Measurements from ENCODE around the gene ZSWIM5. TPM values are rescaled to one million over a fixed set of nuclear protein-coding genes. Genes with fewer than 3 reads are reported as not detected.
"Not testable (repeated sequence)": the region's sequence is repeated elsewhere in the genome, so short reads cannot be mapped to it uniquely, and the experiment has no call there.

Gene ZSWIM5
- total and polyA plus RNA-seq, 7 experiments from 2014 or later = 0.17 to 3.6 (median 2.0) TPM

- H3K9me3 Mint-ChIP-seq = peaks cover 0 to 2% (median 0%) of the 10 kb centered on the region in 11 donors
- H3K27me3 Mint-ChIP-seq = peaks cover 0 to 4% (median 0%) of the 10 kb centered on the region in 5 donors
- Histone ChIP-seq H3K27me3 (ENCODE audit: control insufficient read depth in 2 of 2, insufficient read depth in 2 of 2, low read length in 2 of 2) (no peaks in the 10 kb centered on the region), H3K27ac (ENCODE audit: low read depth, low read length) (no peak overlapping the region), H3K36me3 (ENCODE audit: control insufficient read depth in 2 of 3, insufficient read depth in 3 of 3, low read length in 3 of 3) (no peaks in the 10 kb centered on the region), H3K9me3 (ENCODE audit: control insufficient read depth in 2 of 3, low read length in 3 of 3) (no peaks in the 10 kb centered on the region), H3K4me1 (ENCODE audit: control insufficient read depth in 2 of 2, insufficient read depth in 2 of 2, low read length in 2 of 2) (peaks cover 19 to 20% of the 10 kb centered on the region in 2 donors), H3K4me3 (ENCODE audit: low read length) (no peak overlapping the region)
- H3K27ac Mint-ChIP-seq = peak overlapping the region in 7 of 9 donors; percentile 23 to 82 (median 73)
- peaks cover 0 to 8% (median 0%) of the 10 kb centered on the region in 5 donors for H3K36me3 Mint-ChIP-seq
- ChIA-PET POLR2A (no interaction called here), CTCF (no interaction called here)
- H3K4me1 Mint-ChIP-seq = peaks cover 10 to 37% (median 27%) of the 10 kb centered on the region in 7 donors
- H3K4me3 Mint-ChIP-seq = peak overlapping the region in 9 of 10 donors; percentile 8 to 82 (median 71)
- DNase-seq (no peak), ATAC-seq (no peak)
- intact Hi-C loops (cut with micrococcal nuclease) = loop anchor here in 1 of 2 donors (2.0 kb wide), 1 partner anchor 90 kb away; the partner anchor contains the start of gene ZSWIM5
These were observed 89.6 kb downstream of the ZSWIM5 start for GRCh38 chr1:45116820-45117219.

- Histone ChIP-seq H3K9me3 (ENCODE audit: control insufficient read depth in 2 of 3, low read length in 3 of 3) (no peaks in the 10 kb centered on the region), H3K27ac (ENCODE audit: low read depth, low read length) (peak overlapping the region; percentile 15), H3K36me3 (ENCODE audit: control insufficient read depth in 2 of 3, insufficient read depth in 3 of 3, low read length in 3 of 3) (no peaks in the 10 kb centered on the region), H3K4me1 (ENCODE audit: control insufficient read depth in 2 of 2, insufficient read depth in 2 of 2, low read length in 2 of 2) (peaks cover 19 to 20% of the 10 kb centered on the region in 2 donors), H3K4me3 (ENCODE audit: low read length) (peak overlapping the region; percentile 23), H3K27me3 (ENCODE audit: control insufficient read depth in 2 of 2, insufficient read depth in 2 of 2, low read length in 2 of 2) (no peaks in the 10 kb centered on the region)
- H3K4me3 Mint-ChIP-seq = peak overlapping the region; percentile 8 to 82 (median 70)
- intact Hi-C loops (cut with micrococcal nuclease) = loop anchor here in 1 of 2 donors (2.0 kb wide), 1 partner anchor 90 kb away; the partner anchor contains the start of gene ZSWIM5
- peaks cover 10 to 36% (median 27%) of the 10 kb centered on the region in 7 donors for H3K4me1 Mint-ChIP-seq
- ChIA-PET POLR2A (interaction anchor here (0.6 kb wide), 3 partner anchors 89 to 634 kb away, joined by 3 to 4 read pairs (median 4); no protein-coding TSS in a partner anchor), CTCF (no interaction called here)
- peak overlapping the region in 8 of 9 donors; percentile 23 to 82 (median 68) for H3K27ac Mint-ChIP-seq
- ATAC-seq (peak; percentile 49), DNase-seq (peak in 5 of 9 donors; percentile 11 to 43 (median 32))
- H3K9me3 Mint-ChIP-seq = peaks cover 0 to 3% (median 0%) of the 10 kb centered on the region in 11 donors
- peaks cover 0 to 11% (median 0%) of the 10 kb centered on the region in 5 donors for H3K36me3 Mint-ChIP-seq
- peaks cover 0 to 4% (median 0%) of the 10 kb centered on the region in 5 donors for H3K27me3 Mint-ChIP-seq
These were observed 90.1 kb downstream of the ZSWIM5 start for GRCh38 chr1:45116340-45116739.

- H3K4me3 ChIP-seq (ENCODE audit: low read length); H3K9me3 ChIP-seq (ENCODE audit: control insufficient read depth in 2 of 3, low read length in 3 of 3); CTCF ChIA-PET; ATAC-seq; DNase-seq; intact Hi-C loops (cut with micrococcal nuclease); H3K9me3 Mint-ChIP-seq; POLR2A ChIA-PET; H3K27ac ChIP-seq (ENCODE audit: low read depth, low read length); H3K27me3 ChIP-seq (ENCODE audit: control insufficient read depth in 2 of 2, insufficient read depth in 2 of 2, low read length in 2 of 2); H3K27me3 Mint-ChIP-seq; H3K36me3 ChIP-seq (ENCODE audit: control insufficient read depth in 2 of 3, insufficient read depth in 3 of 3, low read length in 3 of 3): not testable (repeated sequence)
- Mint-ChIP-seq H3K27ac (peak overlapping the region in 1 of 9 donors; percentile 85), H3K4me3 (peak overlapping the region in 2 of 10 donors; percentile 18 to 20), H3K4me1 (peaks cover 10 to 33% (median 27%) of the 10 kb centered on the region in 7 donors), H3K36me3 (peaks cover 0 to 16% (median 0%) of the 10 kb centered on the region in 5 donors)
- H3K4me1 ChIP-seq (ENCODE audit: control insufficient read depth in 2 of 2, insufficient read depth in 2 of 2, low read length in 2 of 2) = peaks cover 19 to 20% of the 10 kb centered on the region in 2 donors
These were observed 91.2 kb downstream of the ZSWIM5 start for GRCh38 chr1:45115198-45115597.

GRCh38 chr1:45112661-45113060, 93.7 kb downstream of the ZSWIM5 start:
- Histone ChIP-seq H3K9me3 (ENCODE audit: control insufficient read depth in 2 of 3, low read length in 3 of 3) (no peaks in the 10 kb centered on the region), H3K27me3 (ENCODE audit: control insufficient read depth in 2 of 2, insufficient read depth in 2 of 2, low read length in 2 of 2) (no peaks in the 10 kb centered on the region), H3K27ac (ENCODE audit: low read depth, low read length) (no peak overlapping the region), H3K4me1 (ENCODE audit: control insufficient read depth in 2 of 2, insufficient read depth in 2 of 2, low read length in 2 of 2) (peaks cover 19% of the 10 kb centered on the region in 2 donors), H3K36me3 (ENCODE audit: control insufficient read depth in 2 of 3, insufficient read depth in 3 of 3, low read length in 3 of 3) (no peaks in the 10 kb centered on the region), H3K4me3 (ENCODE audit: low read length) (no peak overlapping the region)
- ChIA-PET POLR2A (no interaction called here), CTCF (no interaction called here)
- no peak for ATAC-seq
- Mint-ChIP-seq H3K9me3 (peaks cover 0 to 4% (median 0%) of the 10 kb centered on the region in 11 donors), H3K36me3 (peaks cover 0 to 22% (median 0%) of the 10 kb centered on the region in 5 donors), H3K4me3 (no peak overlapping the region), H3K4me1 (peaks cover 10 to 28% (median 23%) of the 10 kb centered on the region in 7 donors), H3K27ac (no peak overlapping the region), H3K27me3 (peaks cover 0 to 4% (median 0%) of the 10 kb centered on the region in 5 donors)
- intact Hi-C loops (cut with micrococcal nuclease) = no loop called here
- no peak for DNase-seq

GRCh38 chr1:45111239-45111638, 95.2 kb downstream of the ZSWIM5 start:
- Mint-ChIP-seq H3K36me3 (peaks cover 0 to 22% (median 1%) of the 10 kb centered on the region in 5 donors), H3K4me1 (peaks cover 2 to 13% (median 8%) of the 10 kb centered on the region in 7 donors), H3K27me3 (peaks cover 0 to 4% (median 0%) of the 10 kb centered on the region in 5 donors), H3K4me3 (no peak overlapping the region), H3K9me3 (peaks cover 0 to 5% (median 0%) of the 10 kb centered on the region in 11 donors), H3K27ac (no peak overlapping the region)
- H3K36me3 ChIP-seq (ENCODE audit: control insufficient read depth in 2 of 3, insufficient read depth in 3 of 3, low read length in 3 of 3) = no peaks in the 10 kb centered on the region
- DNase-seq = no peak
- H3K27ac ChIP-seq (ENCODE audit: low read depth, low read length) = no peak overlapping the region
- ChIA-PET CTCF (no interaction called here), POLR2A (no interaction called here)
- ATAC-seq = no peak
- H3K4me3 ChIP-seq (ENCODE audit: low read length) = no peak overlapping the region
- intact Hi-C loops (cut with micrococcal nuclease) = no loop called here
- H3K4me1 ChIP-seq (ENCODE audit: control insufficient read depth in 2 of 2, insufficient read depth in 2 of 2, low read length in 2 of 2) = peaks cover 5% of the 10 kb centered on the region in 2 donors
- no peaks in the 10 kb centered on the region for H3K27me3 ChIP-seq (ENCODE audit: control insufficient read depth in 2 of 2, insufficient read depth in 2 of 2, low read length in 2 of 2)
- H3K9me3 ChIP-seq (ENCODE audit: control insufficient read depth in 2 of 3, low read length in 3 of 3) = no peaks in the 10 kb centered on the region

GRCh38 chr1:45107782-45108181, 98.6 kb downstream of the ZSWIM5 start:
- H3K36me3 ChIP-seq (ENCODE audit: control insufficient read depth in 2 of 3, insufficient read depth in 3 of 3, low read length in 3 of 3) = no peaks in the 10 kb centered on the region
- H3K4me1 ChIP-seq (ENCODE audit: control insufficient read depth in 2 of 2, insufficient read depth in 2 of 2, low read length in 2 of 2) = no peaks in the 10 kb centered on the region
- peaks cover 0 to 10% (median 2%) of the 10 kb centered on the region in 7 donors for H3K4me1 Mint-ChIP-seq
- DNase-seq (no peak), ATAC-seq (no peak)
- POLR2A ChIA-PET = interaction anchor here (0.6 kb wide), 1 partner anchor 19 kb away, joined by 3 read pairs; no protein-coding TSS in a partner anchor
- H3K27me3 Mint-ChIP-seq = no peaks in the 10 kb centered on the region
- H3K27ac Mint-ChIP-seq = no peak overlapping the region
- no peak overlapping the region for H3K4me3 ChIP-seq (ENCODE audit: low read length)
- peaks cover 0 to 5% (median 0%) of the 10 kb centered on the region in 11 donors for H3K9me3 Mint-ChIP-seq
- H3K4me3 Mint-ChIP-seq = no peak overlapping the region
- CTCF ChIA-PET = no interaction called here
- intact Hi-C loops (cut with micrococcal nuclease) = no loop called here
- peaks cover 0 to 20% (median 1%) of the 10 kb centered on the region in 5 donors for H3K36me3 Mint-ChIP-seq
- no peak overlapping the region for H3K27ac ChIP-seq (ENCODE audit: low read depth, low read length)
- H3K9me3 ChIP-seq (ENCODE audit: control insufficient read depth in 2 of 3, low read length in 3 of 3) = no peaks in the 10 kb centered on the region
- no peaks in the 10 kb centered on the region for H3K27me3 ChIP-seq (ENCODE audit: control insufficient read depth in 2 of 2, insufficient read depth in 2 of 2, low read length in 2 of 2)

- DNase-seq; H3K4me1 Mint-ChIP-seq; H3K27me3 Mint-ChIP-seq; ATAC-seq; H3K9me3 Mint-ChIP-seq; CTCF ChIA-PET; H3K4me3 ChIP-seq (ENCODE audit: low read length); H3K27me3 ChIP-seq (ENCODE audit: control insufficient read depth in 2 of 2, insufficient read depth in 2 of 2, low read length in 2 of 2); H3K4me3 Mint-ChIP-seq; H3K27ac Mint-ChIP-seq; intact Hi-C loops (cut with micrococcal nuclease); POLR2A ChIA-PET; H3K36me3 ChIP-seq (ENCODE audit: control insufficient read depth in 2 of 3, insufficient read depth in 3 of 3, low read length in 3 of 3); H3K9me3 ChIP-seq (ENCODE audit: control insufficient read depth in 2 of 3, low read length in 3 of 3); H3K27ac ChIP-seq (ENCODE audit: low read depth, low read length); H3K4me1 ChIP-seq (ENCODE audit: control insufficient read depth in 2 of 2, insufficient read depth in 2 of 2, low read length in 2 of 2): not testable (repeated sequence)
- H3K36me3 Mint-ChIP-seq = peaks cover 0 to 17% (median 1%) of the 10 kb centered on the region in 5 donors
These were observed 99.5 kb downstream of the ZSWIM5 start for GRCh38 chr1:45106864-45107263.
